DLD1 (cell line): ENCODE results near the gene PLCL1.

Source experiments
- in situ Hi-C: cut with HindIII; loops from 2 replicates; pipeline ENCODE4 v1.10.0; 2017; ENCODE audit warnings: low sequenced_read_pairs

PLCL1 gene

DNA sequence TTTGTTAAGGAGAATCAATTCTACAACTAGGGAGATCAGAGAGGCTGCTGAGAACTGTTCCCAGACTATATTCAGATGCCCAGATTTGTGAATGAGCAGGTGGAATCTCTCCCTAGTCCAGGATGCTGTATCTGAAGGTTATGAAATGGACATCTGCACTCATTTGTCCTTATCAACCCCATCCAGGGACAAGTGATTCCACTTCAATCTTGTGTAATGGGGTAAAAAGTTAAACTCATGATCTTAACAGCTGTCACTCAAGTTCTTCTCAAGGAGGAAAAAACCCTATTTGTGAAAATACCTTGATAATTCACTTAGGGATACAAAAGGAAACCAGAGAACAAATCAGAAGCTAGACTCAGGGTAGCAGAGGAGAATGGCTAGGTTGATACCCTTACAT is 144.8 kb downstream of the PLCL1 start:
- in situ Hi-C loops, result no loop called here

DNA sequence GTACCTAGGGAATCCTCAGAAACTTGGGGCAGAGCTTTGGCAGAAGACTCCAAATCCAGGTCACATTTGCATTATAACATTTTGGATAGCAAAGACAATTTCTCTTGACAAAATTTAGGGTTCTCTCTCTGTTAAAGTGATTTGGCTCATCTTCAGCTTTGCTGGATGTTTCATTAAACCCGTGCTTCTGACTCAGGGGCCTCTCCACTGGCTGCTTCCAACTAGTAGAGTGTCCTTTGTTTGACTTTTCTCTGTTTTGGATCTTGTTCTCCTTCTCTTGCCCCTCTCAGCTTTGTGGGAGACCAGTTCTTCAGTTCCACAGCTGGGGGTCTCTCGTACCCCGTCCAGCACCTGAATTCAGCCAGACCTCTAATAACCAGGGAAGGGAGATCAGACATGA is 145.6 kb downstream of the PLCL1 start:
- in situ Hi-C loops, result no loop called here

DNA sequence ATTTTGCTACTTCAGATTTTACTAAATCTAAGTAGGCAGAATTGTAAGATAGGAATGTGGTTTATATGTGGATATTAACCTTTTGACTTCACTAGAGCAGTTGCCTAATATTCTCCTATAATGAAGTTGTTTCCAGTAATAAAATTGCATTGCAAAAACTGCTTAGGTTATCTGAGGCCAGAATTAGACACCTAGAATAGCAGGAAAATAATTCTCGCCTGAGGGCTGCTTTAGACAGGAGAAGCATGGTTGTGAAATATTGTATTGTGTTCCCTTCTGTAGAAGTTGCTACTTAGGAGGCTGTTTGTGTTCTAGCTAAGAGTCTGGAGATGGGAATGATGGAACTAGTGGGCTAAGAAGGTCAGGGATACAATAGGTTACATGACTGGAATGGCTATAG is 146.3 kb downstream of the PLCL1 start:
- in situ Hi-C loops, result no loop called here

DNA sequence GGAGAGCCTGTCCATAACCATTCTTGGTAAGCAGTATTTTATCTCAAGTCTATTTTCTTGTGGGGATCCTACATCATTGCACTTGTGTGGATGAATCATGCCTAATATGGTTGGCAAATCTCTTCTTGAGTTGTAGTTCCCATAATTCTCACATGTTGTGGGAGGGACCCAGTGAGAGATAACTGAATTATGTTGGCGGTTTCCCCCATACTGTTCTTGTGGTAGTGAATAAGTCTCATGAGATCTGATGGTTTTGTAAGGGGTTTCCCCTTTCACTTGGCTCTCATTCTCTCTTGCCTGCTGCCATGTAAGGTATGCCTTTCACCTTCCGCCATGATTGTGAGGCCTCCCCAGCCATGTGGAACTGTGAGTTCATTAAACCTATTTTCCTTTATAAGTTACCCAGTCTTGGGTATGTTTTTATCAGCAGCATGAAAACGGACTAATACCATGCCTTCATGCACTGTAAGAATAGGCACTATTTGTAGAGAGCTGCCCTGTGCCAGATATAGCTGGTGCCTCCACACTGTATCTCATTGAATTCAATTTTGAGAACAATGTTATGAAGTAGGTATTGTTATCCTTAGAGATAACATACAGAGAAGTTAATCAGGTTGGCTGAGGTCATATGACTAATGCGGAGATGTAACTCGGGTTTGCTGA is 148.3 kb downstream of the PLCL1 start:
- in situ Hi-C loops, result no loop called here

DNA sequence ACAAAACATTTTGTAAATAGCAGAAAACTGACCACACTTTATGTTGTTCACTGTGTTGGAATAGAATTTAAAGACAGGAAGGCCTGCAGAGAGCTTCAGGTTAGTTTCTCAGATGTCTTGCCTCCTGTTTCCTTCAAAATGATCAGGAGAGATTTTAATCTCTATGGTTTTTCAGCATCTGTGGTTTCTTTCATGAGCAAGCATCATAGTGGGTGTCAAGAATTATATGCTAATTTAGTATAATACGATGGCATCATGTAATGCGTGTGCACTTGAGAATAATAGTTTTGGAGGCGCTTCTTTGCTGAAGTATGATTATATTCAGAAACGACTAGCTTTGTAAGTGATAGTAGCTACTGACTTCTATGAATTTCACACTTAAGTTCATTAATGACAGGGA is 149.9 kb downstream of the PLCL1 start:
- in situ Hi-C loops, result no loop called here

DNA sequence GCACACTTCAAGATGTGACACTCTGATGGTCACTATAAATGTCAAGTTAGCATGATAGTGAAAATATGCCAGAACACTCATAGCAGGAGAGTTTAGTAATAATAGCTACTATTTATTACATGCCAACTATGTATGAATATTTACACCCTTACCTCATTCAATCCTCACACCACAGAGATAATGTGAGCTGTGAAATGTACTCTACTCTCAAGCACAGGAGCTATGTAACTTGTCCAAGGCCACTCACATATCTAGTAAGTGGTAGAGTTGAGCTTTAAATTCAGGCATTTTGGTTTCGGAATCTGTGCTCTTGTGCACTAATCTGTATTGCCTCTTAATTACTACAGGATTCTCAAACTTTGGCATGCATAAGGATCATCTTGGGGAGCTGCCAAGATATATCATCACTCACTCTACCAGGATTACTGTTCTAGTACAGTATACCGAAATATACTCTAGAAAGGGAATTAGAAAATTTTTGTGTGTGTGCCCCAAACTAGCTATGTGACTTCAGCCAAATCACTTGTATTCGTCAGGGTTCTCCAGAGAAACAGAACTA is 154.3 kb downstream of the PLCL1 start:
- in situ Hi-C loops, result no loop called here

DNA sequence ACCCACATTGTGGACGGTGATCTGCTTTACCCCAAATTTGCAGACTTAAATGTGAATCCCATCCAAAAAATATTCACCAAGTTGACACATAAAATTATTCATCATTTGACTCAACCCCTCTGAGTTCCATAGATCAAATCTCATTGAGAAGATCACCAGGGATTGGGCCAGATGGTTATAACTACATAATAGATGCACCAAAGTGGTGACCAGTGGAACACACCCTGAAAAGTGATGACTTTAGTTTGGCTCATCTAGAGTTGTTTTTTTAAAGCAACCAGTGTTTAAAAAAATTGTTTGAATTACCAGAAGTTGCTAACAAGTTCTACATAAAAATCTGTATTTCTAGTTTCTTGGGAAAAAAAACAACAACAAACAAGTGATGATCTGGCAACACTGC is 155.0 kb downstream of the PLCL1 start:
- in situ Hi-C loops, result no loop called here

DNA sequence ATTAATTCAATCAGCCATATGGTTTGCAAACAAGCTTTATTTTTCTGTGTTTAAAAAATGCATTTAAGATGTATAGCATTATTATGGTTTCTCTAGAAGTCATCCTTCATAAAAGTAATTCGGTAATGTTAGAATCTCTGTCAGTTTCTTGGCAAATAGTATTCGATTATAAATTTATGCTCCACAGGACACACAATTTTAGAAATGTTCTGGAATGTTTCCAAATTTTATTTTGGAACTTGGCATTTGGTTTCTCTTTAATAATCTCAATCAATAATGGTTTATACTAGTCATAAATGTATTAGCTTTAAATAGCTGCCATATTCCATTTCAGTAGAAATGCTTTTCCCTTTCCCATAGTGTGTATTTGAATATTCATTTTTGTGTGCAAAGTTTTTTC is 156.4 kb downstream of the PLCL1 start:
- in situ Hi-C loops, result no loop called here

DNA sequence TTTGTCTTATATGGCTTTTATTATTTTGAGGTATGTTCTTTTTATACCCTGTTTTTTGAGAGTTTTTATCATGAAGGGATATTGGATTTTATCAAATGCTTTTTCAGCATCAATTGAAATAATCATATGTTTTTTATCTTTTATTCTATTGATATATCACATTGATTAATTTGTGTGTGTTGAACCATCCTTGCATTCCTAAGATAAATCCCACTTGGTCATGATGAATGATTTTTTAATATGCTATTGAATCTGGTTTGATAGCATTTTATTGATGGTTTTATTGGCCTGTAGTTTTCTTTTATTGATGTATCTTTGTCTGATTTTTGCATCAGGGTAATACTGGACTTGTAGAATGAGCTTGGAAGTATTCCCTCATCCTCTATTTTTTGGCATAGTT is 160.3 kb downstream of the PLCL1 start:
- in situ Hi-C loops, result no loop called here

DNA sequence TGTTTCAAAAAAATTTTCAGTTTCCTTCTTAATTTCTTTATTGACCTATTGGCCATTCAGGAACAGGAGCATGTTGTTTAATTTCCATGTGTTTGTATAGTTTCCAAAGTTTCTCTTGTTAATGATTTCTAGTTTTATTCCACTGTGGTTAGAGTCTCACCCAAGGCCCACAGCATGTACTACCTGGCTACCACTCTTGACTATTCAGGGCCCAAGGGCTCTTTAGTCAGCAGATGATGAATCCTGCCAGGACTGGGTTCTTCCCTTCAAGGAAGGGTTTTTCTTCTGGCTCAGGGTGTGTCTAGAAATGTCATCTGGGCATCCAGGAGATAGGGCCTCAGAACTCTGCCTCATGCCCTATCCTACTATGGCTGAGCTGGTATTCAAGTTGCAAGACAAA is 161.4 kb downstream of the PLCL1 start:
- in situ Hi-C loops, result no loop called here

DNA sequence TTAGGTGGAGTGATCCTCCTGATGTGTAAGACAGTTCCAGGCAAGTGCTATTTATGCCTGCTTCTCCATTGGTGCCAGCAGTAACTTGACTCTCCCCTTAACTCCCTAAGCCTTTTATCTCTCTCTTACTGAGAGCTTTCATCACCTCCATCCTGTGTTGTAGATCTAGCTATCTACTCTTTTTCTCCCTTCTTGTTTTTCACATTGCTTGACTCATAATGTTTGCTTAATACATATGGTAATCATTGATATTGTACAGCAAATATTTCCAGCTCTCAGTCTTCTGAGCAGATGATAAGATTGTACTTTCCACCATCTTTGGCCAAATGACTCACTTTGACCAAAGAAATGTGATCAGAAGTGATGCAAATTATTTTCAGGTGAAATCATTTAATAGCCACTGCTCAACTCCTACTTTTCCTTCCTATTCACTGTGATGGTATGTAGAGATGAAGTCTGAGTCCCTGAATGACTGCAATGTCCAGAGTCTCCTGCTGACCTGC is 165.0 kb downstream of the PLCL1 start:
- in situ Hi-C loops, result no loop called here

DNA sequence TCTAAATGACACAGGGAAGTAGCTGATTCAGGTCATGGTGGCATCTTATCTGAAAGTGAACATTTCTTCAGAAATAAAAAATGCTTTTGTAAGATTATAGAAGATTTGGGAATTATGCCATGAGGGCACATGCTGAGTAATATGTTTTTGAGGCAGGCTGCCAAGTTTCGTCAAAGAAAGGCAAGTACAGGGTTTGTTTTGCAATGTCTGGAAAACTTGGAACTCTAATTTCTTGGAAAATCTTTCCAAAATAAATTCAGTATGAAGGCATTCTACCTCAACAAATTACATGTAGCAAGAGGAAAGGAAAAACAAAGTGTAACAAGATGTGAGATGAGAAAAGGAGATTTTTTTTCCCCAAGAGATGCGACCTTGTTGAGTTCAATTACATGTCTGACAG is 167.7 kb downstream of the PLCL1 start:
- in situ Hi-C loops, result no loop called here

DNA sequence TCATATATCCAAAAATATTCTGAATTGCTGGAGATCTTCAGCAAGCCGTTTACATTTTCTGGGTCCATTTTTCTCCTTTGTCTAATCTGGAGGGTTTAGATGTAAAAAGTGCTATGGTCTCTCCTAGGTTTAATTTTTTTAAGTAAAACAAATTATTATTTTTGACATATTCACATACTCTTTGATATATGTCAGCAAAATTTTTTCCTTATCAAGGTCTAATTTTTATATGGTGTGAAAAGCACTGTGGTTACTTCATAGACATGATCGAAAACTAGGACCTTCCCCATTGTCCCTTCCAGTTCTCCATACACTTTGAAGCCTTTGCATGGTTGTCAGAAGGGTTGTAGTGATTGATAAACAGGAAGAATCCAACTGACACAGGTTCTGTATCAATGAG is 168.2 kb downstream of the PLCL1 start:
- in situ Hi-C loops, result no loop called here

DNA sequence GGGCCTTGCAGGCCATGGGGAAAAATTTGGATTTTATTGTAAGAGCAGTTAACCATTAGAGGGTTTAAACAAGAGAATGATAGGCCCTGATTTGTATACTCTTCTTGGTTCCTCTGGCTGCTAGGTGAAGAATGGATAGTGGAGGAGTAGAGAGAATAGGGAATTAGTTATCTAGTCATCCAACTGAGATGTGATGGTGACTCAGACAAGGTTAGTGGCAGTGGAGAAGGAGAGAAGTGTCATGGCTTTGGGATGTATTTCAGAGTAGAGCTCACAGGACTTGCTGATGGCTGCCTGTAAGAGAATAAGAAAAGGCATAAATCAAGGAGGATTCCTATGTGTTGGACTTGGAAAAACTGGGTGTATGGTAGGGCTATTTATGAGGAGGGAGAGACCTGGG is 169.4 kb downstream of the PLCL1 start:
- in situ Hi-C loops, result no loop called here

DNA sequence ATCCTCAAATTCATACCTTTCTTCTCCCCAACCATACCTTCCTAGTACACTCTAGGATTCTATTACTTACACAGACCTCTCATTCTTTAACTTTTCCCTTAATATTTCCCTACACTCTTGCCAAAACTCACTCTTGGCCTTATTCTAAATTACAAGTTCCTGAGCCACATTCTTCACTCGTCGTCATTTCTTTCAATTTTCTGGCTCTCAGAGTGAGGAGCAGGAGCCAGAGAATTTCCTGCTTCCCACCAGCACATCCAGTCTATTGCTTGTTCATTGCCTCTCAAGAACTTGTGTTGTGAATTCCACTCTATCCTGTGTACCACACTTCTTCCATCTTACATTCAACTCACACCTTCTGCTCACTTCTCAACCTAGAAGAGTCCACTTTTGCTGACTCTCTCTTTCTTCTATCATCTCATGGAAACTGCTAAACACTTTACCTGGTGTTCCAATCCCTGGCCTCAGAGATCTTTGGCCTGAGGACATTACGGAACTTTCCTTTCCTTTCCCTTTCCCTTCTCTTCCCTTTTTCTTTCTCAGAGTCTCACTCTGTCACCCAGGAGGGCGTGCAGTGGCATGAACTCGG is 171.6 kb downstream of the PLCL1 start:
- in situ Hi-C loops, result no loop called here

DNA sequence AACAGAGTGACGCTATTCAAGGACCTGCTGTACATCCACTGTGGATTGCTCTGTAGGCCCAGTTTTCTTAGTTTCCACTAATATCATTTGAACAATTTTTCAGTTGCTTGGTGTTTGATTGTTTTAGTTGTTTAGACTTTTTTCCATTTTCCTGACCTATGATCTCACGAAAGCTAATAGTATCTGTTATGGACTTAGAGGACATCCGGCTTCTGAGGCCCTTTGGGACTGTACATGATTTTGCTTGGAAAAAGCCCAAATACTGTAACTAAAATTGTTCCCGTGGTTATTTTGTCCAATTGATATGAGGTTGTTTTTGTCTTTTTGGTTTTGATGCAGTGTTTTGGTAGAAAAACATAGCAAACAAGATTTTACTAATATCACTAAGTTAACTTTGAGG is 174.6 kb downstream of the PLCL1 start:
- in situ Hi-C loops, result no loop called here

DNA sequence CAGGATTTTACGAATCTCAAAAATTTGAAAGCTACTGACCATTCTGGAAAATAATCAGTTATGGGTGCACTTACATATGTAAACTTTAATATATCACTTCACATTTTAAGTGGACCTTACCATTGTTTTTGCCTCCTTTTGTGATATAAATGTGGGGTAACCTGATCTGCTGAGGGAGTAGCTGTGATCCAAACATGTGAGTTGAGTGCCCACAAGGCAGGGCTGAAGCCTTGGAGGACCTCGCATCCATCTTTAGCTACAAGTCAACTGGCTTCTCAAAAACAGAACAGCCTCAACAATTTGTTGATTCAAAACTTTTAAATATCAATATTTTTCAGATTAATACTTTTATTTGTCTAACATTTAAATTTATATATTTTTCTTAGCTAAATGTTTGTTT is 178.2 kb downstream of the PLCL1 start:
- in situ Hi-C loops, result no loop called here

DNA sequence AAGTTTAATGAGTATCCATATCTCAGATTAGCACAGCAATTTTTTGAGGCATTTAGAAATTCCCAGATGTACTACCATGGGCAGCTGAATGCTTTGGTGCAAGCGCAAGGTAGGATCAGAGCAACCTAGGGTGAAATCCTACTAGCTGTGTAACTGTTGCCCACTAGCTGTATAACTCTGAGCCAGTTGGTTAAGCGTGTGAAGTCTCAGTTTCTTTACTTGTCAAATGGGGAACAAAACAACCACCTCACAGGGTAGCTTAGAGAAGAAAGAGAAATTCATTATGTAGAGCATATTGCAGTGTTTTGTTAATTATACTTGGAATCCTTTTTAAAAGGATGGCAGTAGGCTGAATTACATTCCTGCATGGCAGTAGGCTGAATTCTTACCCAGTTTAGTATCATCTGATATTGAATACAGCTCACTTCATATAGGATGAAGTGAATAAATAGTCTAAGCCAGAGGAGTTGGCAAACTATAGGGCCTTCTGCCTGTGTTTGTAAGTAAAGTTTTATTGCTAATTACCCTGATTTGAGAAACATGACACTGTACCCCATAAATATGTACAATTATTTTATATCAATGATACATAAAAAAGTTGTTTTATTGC is 180.7 kb downstream of the PLCL1 start:
- in situ Hi-C loops, result no loop called here

DNA sequence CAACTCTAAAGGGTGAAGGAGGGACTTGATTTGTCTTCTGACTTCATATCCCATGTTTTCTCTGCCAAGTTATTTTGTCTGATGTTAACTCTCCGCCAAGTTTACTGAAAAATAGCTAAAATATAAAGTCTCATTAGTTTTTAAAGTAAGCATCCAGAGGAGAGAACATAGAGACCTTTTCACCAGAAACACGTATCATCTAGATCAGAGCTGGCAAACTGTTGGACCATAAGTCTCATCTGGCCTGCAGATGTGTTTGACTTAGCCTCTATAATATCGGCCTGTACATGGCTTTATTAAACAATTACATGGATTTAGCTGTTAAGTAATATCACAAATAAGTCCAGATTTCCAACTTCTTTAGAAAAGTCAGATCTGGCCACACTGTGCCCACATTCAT is 182.6 kb downstream of the PLCL1 start:
- in situ Hi-C loops, result no loop called here

DNA sequence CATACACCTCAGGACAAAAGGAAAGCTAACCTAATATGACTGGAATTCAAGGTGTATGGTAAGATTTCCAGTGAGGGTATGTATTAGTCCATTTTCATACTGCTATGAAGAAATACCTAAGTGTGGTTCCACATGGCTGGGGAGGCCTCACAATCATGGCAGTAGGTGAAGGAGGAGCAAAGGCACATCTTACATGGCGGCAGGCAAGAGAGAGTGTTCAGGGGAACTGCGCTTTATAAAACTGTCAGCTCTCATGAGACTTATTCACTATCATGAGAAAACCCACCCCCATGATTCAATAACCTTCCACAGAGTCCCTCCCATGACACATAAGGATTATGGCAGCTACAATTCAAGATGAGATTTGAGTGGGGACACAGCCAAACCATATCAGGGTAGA is 186.0 kb downstream of the PLCL1 start:
- in situ Hi-C loops, result no loop called here

DNA sequence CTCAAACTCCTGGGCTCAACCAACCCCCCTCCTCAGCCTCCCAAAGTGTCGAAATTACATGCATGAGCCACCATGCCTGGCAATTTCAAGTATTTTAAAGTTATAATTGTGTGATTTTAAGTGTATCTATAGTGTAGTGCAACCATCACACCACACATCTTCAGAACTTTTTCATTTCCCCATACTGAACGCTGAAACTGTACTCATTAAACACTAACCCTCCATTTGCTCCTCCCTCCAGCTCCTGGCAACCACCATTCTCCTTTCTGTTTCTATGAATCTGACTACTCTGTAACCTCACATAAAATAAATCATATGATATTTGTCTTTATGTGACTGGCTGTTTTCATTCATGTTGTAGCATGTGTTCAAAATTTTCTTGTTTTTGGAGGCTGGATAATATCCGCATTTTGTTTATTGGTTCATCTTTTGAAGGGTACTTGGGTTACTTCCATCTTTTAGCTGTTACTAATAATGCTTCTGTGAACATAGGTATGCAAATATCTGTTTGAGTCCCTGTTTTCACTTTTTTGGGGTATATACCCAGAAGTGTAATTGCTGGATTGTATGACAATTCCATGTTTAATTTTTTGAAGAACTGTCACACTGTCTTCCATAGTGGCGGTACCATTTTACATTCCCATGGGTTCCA is 188.2 kb downstream of the PLCL1 start:
- in situ Hi-C loops, result no loop called here

DNA sequence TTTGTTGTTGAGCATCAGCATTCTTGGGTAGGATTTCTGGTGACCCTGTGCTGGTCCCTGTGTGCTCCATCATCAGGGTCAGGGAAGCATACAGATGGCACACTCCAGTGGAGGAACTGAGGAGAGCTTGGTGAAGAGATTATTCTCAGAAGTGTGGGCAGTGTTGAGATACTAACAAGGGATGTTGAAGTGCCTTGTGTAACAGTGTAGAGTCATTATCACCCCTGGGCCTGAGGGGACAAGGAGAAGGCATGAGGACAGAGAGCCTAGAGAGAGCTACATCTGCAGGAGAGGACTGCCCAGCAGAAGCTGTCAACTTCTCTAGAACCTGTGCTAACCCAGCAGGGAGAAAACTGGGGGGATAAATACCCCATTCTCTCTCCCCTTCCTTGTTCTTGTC is 189.0 kb downstream of the PLCL1 start:
- in situ Hi-C loops, result no loop called here
